ENCODE data around the gene ACE2. TPM values are rescaled to one million over a fixed set of nuclear protein-coding genes. Genes with fewer than 3 reads are reported as not detected.
A peak's percentile ranks its signal among the peaks of the same experiment; 100 is the strongest.

Gene ACE2
- total RNA-seq, 1 donor from 2014 or later = 3.4 TPM

GRCh38 chrX:15600049-15600448, 711 bp downstream of the ACE2 start:
- no peak overlapping the region for H3K27ac ChIP-seq
- ATAC-seq (no peak), DNase-seq (no peak)
- H3K27me3 ChIP-seq = no peaks in the 10 kb centered on the region
- no peak overlapping the region for H3K4me3 ChIP-seq
- no peaks in the 10 kb centered on the region for H3K4me1 ChIP-seq
- no peak for TF ChIP-seq CTCF (IDR thresholded peaks at IDR 0.05)
- H3K9me3 ChIP-seq = no peaks in the 10 kb centered on the region
- H3K36me3 ChIP-seq = no peaks in the 10 kb centered on the region
- intact Hi-C loops (cut with DNase I) = no loop called here

- DNase-seq = no peak
- H3K9me3 ChIP-seq = no peaks in the 10 kb centered on the region
- no peak overlapping the region for H3K4me3 ChIP-seq
- no peak for TF ChIP-seq CTCF (IDR thresholded peaks at IDR 0.05)
- no peaks in the 10 kb centered on the region for H3K27me3 ChIP-seq
- H3K4me1 ChIP-seq = no peaks in the 10 kb centered on the region
- intact Hi-C loops (cut with DNase I) = no loop called here
- H3K27ac ChIP-seq = no peak overlapping the region
- ATAC-seq = no peak
- no peaks in the 10 kb centered on the region for H3K36me3 ChIP-seq
Observed at GRCh38 chrX:15599461-15599860, 1.3 kb downstream of the ACE2 start.

- Histone ChIP-seq H3K27ac (no peak overlapping the region), H3K27me3 (no peaks in the 10 kb centered on the region)
- no peak for DNase-seq
Observed at GRCh38 chrX:15598026-15598425, 2.7 kb downstream of the ACE2 start.

GRCh38 chrX:15594371-15594770, 6.4 kb downstream of the ACE2 start:
- H3K27me3 ChIP-seq = no peaks in the 10 kb centered on the region
- intact Hi-C loops (cut with DNase I) = no loop called here

More at GRCh38 chrX:15598026-15598425, 2.7 kb downstream of the ACE2 start:
- Histone ChIP-seq H3K36me3 (no peaks in the 10 kb centered on the region), H3K4me3 (no peak overlapping the region), H3K4me1 (no peaks in the 10 kb centered on the region), H3K9me3 (no peaks in the 10 kb centered on the region)
- TF ChIP-seq CTCF (IDR thresholded peaks at IDR 0.05) = no peak
- intact Hi-C loops (cut with DNase I) = no loop called here
- no peak for ATAC-seq

GRCh38 chrX:15579778-15580747, 20.7 kb downstream of the ACE2 start:
- H3K36me3 ChIP-seq = no peaks in the 10 kb centered on the region
- TF ChIP-seq CTCF (IDR thresholded peaks at IDR 0.05) = no peak
- intact Hi-C loops (cut with DNase I) = no loop called here
- no peak overlapping the region for H3K27ac ChIP-seq
- no peaks in the 10 kb centered on the region for H3K9me3 ChIP-seq
- no peaks in the 10 kb centered on the region for H3K4me1 ChIP-seq
- no peak overlapping the region for H3K4me3 ChIP-seq
- peak; percentile 55 for ATAC-seq
- DNase-seq = no peak
- H3K27me3 ChIP-seq = no peaks in the 10 kb centered on the region

More at GRCh38 chrX:15594371-15594770, 6.4 kb downstream of the ACE2 start:
- no peak for TF ChIP-seq CTCF (IDR thresholded peaks at IDR 0.05)
- Histone ChIP-seq H3K4me3 (no peak overlapping the region), H3K9me3 (no peaks in the 10 kb centered on the region), H3K27ac (no peak overlapping the region), H3K4me1 (no peaks in the 10 kb centered on the region), H3K36me3 (no peaks in the 10 kb centered on the region)
- ATAC-seq (no peak), DNase-seq (no peak)
